Measurements from ENCODE around the gene QRSL1.
"Not testable (repeated sequence)": the region's sequence is repeated elsewhere in the genome, so short reads cannot be mapped to it uniquely, and the experiment has no call there.

Gene QRSL1

GRCh38 chr6:106623039-106623438 is 6.3 kb upstream of the QRSL1 start:
- DNase-seq (ENCODE audit: low read depth), result no peak

GRCh38 chr6:106626485-106626884 is 2.9 kb upstream of the QRSL1 start:
- no peak for DNase-seq (ENCODE audit: low read depth)

GRCh38 chr6:106627760-106628159 is 1.6 kb upstream of the QRSL1 start:
- DNase-seq (ENCODE audit: low read depth), result not testable (repeated sequence)

- no peak for DNase-seq (ENCODE audit: low read depth)
Measured at GRCh38 chr6:106628658-106629102, 698 bp upstream of the QRSL1 start.

- DNase-seq (ENCODE audit: low read depth), result peak; percentile 19
Measured at GRCh38 chr6:106629859-106630163, 433 bp downstream of the QRSL1 start.

GRCh38 chr6:106630366-106630765 is 988 bp downstream of the QRSL1 start:
- DNase-seq (ENCODE audit: low read depth), result no peak

- DNase-seq (ENCODE audit: low read depth), result no peak
Measured at GRCh38 chr6:106631346-106631745, 2.0 kb downstream of the QRSL1 start.

GRCh38 chr6:106634565-106634964 is 5.2 kb downstream of the QRSL1 start:
- DNase-seq (ENCODE audit: low read depth), result no peak

- DNase-seq (ENCODE audit: low read depth), result no peak
Measured at GRCh38 chr6:106637051-106637716, 7.8 kb downstream of the QRSL1 start.

- DNase-seq (ENCODE audit: low read depth), result no peak
Measured at GRCh38 chr6:106637717-106638341, 8.5 kb downstream of the QRSL1 start.

GRCh38 chr6:106639812-106640211 is 10.4 kb downstream of the QRSL1 start:
- no peak for DNase-seq (ENCODE audit: low read depth)

GRCh38 chr6:106642476-106642875 is 13.1 kb downstream of the QRSL1 start:
- DNase-seq (ENCODE audit: low read depth), result no peak

- no peak for DNase-seq (ENCODE audit: low read depth)
Measured at GRCh38 chr6:106643061-106643460, 13.7 kb downstream of the QRSL1 start.

- DNase-seq (ENCODE audit: low read depth), result no peak
Measured at GRCh38 chr6:106648651-106649308, 19.4 kb downstream of the QRSL1 start.

- no peak for DNase-seq (ENCODE audit: low read depth)
Measured at GRCh38 chr6:106658469-106658868, 29.1 kb downstream of the QRSL1 start.

- DNase-seq (ENCODE audit: low read depth), result no peak
Measured at GRCh38 chr6:106659859-106660258, 30.5 kb downstream of the QRSL1 start.

- no peak for DNase-seq (ENCODE audit: low read depth)
Measured at GRCh38 chr6:106662458-106662857, 33.1 kb downstream of the QRSL1 start.

GRCh38 chr6:106666282-106667021 is 37.1 kb downstream of the QRSL1 start:
- DNase-seq (ENCODE audit: low read depth), result no peak

- no peak for DNase-seq (ENCODE audit: low read depth)
Measured at GRCh38 chr6:106667022-106667402, 37.6 kb downstream of the QRSL1 start.

GRCh38 chr6:106670236-106670635 is 40.9 kb downstream of the QRSL1 start:
- no peak for DNase-seq (ENCODE audit: low read depth)

- no peak for DNase-seq (ENCODE audit: low read depth)
Measured at GRCh38 chr6:106671651-106672050, 42.3 kb downstream of the QRSL1 start.

- DNase-seq (ENCODE audit: low read depth), result no peak
Measured at GRCh38 chr6:106674541-106675229, 45.3 kb downstream of the QRSL1 start.
